NOMO-1 treated with dmso at 0.1 percent for 144 hours (cell line): ENCODE measurements around the gene CTAG1B.
"Not testable (repeated sequence)": the region's sequence is repeated elsewhere in the genome, so short reads cannot be mapped to it uniquely, and the experiment has no call there.

Experiments used
- DNase-seq: peaks from one replicate; lab custom pipeline; 2025; ENCODE audit not compliant: unreplicated experiment; lab: John Stamatoyannopoulos, UW

Gene CTAG1B

GRCh38 chrX:154590415-154590814, 28.7 kb downstream of the CTAG1B start:
- DNase-seq: not testable (repeated sequence)

- not testable (repeated sequence) for DNase-seq
These were observed 34.4 kb downstream of the CTAG1B start, which contains the start of gene CTAG1A for GRCh38 chrX:154584585-154585183. TSS of gene CTAG1A (plus strand) at chrX:154585133. CDS start at chrX:154585207, 74 bp downstream.

GRCh38 chrX:154582994-154583393, 36.1 kb downstream of the CTAG1B start:
- DNase-seq: not testable (repeated sequence)

GRCh38 chrX:154575076-154575475, 44.0 kb downstream of the CTAG1B start:
- not testable (repeated sequence) for DNase-seq

- DNase-seq: not testable (repeated sequence)
These were observed 46.0 kb downstream of the CTAG1B start for GRCh38 chrX:154573061-154573460.

- DNase-seq: not testable (repeated sequence)
These were observed 48.7 kb downstream of the CTAG1B start for GRCh38 chrX:154570361-154570760.
